ENCODE results near the gene HECTD1. TPM values are rescaled to one million over a fixed set of nuclear protein-coding genes. Genes with fewer than 3 reads are reported as not detected.
A peak's percentile ranks its signal among the peaks of the same experiment; 100 is the strongest.

Gene HECTD1
- total RNA-seq, 2 experiments from 2014 or later = 90.3 to 126 TPM

DNA sequence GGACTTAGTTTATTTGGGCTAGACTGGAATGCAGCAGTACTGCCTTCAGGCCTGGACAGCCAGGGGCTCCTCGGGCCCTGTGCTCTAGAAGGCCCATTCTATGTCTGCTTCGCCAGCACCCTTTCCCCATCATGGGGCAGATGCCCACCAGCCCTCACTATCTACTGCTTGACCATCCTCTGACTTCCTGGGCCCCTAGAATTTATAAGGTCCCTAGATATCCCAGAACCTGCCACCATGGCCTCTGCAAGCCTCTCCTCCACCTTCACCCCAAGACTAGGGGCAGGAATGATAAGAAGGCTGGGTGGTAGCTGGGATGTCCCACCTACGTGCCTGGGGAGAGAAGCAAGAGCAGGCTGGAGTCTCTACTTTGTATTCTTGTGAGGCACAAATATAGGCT lies 122.6 kb downstream of the HECTD1 start:
- peak overlapping the region; percentile 66; the same call in 1 of the 2 replicates for H3K4me2 ChIP-seq (ENCODE audit: low read length)
- no peaks in the 10 kb centered on the region for H3K9me3 ChIP-seq (ENCODE audit: low read length)
- peaks cover 17% of the 10 kb centered on the region for H3K4me1 ChIP-seq (ENCODE audit: insufficient read depth, low read length, poor library complexity, severe bottlenecking)
- no peak overlapping the region for H3K4me3 ChIP-seq (ENCODE audit: low read depth, low read length, poor library complexity, severe bottlenecking)
- ChIA-PET POLR2A (no interaction called here), CTCF (ENCODE audit: unreplicated experiment) (no interaction called here)
- H3K9me2 ChIP-seq (ENCODE audit: insufficient read depth, low read length) = no peaks in the 10 kb centered on the region
- no peak for TF ChIP-seq CTCF (conservative IDR thresholded peaks at IDR 0.05; ENCODE audit: low read length)
- TF ChIP-seq EZH2phosphoT487 (IDR thresholded peaks at IDR 0.05; ENCODE audit: borderline replicate concordance, low read depth, low read length) = no peak
- H2AFZ ChIP-seq (ENCODE audit: low read length) = peak overlapping the region; percentile 85; the same call in 1 of the 2 replicates
- BruUV-seq (replicated peaks) = no TSS peak
- H3K27ac ChIP-seq (ENCODE audit: low read depth, low read length, poor library complexity, severe bottlenecking) = no peak overlapping the region
- DNase-seq (ENCODE audit: low spot score) = no peak
- H3K36me3 ChIP-seq (ENCODE audit: insufficient read depth, low read length) = no peaks in the 10 kb centered on the region
- no peaks in the 10 kb centered on the region for H3K79me2 ChIP-seq (ENCODE audit: insufficient read depth, low read depth, low read length)
- intact Hi-C loops (cut with micrococcal nuclease; ENCODE audit: unreplicated experiment) = loop anchor here (10.0 kb wide), 1 partner anchor 430 kb away; no protein-coding TSS in a partner anchor
- H4K20me1 ChIP-seq (ENCODE audit: insufficient read depth, low read length) = no peaks in the 10 kb centered on the region

- Histone ChIP-seq H3K9me3 (ENCODE audit: low read length) (no peaks in the 10 kb centered on the region), H4K20me1 (ENCODE audit: insufficient read depth, low read length) (no peaks in the 10 kb centered on the region), H3K79me2 (ENCODE audit: insufficient read depth, low read depth, low read length) (no peaks in the 10 kb centered on the region), H3K4me2 (ENCODE audit: low read length) (peak overlapping the region; percentile 66), H3K36me3 (ENCODE audit: insufficient read depth, low read length) (no peaks in the 10 kb centered on the region), H2AFZ (ENCODE audit: low read length) (peak overlapping the region; percentile 85), H3K4me1 (ENCODE audit: insufficient read depth, low read length, poor library complexity, severe bottlenecking) (peaks cover 17% of the 10 kb centered on the region), H3K27ac (ENCODE audit: low read depth, low read length, poor library complexity, severe bottlenecking) (peak overlapping the region; percentile 28), H3K4me3 (ENCODE audit: low read depth, low read length, poor library complexity, severe bottlenecking) (peak overlapping the region; percentile 9), H3K9me2 (ENCODE audit: insufficient read depth, low read length) (no peaks in the 10 kb centered on the region)
- DNase-seq (ENCODE audit: low spot score) = peak; percentile 85
- ChIA-PET CTCF (ENCODE audit: unreplicated experiment) (no interaction called here), POLR2A (interaction anchor here (0.7 kb wide), 1 partner anchor 461 kb away, joined by 3 read pairs; no protein-coding TSS in a partner anchor)
- peak; percentile 35 for TF ChIP-seq CTCF (conservative IDR thresholded peaks at IDR 0.05; ENCODE audit: low read length)
- TF ChIP-seq EZH2phosphoT487 (IDR thresholded peaks at IDR 0.05; ENCODE audit: borderline replicate concordance, low read depth, low read length) = no peak
- BruUV-seq (replicated peaks) = no TSS peak
- intact Hi-C loops (cut with micrococcal nuclease; ENCODE audit: unreplicated experiment) = loop anchor here (5.0 to 10.0 kb wide), 4 partner anchors 57 to 430 kb away; partner anchors contain the start of genes AP4S1, COCH and STRN3
Measured at GRCh38 chr14:31084385-31084784, 123.2 kb downstream of the HECTD1 start.

- Histone ChIP-seq H3K9me2 (ENCODE audit: insufficient read depth, low read length) (no peaks in the 10 kb centered on the region), H4K20me1 (ENCODE audit: insufficient read depth, low read length) (no peaks in the 10 kb centered on the region), H2AFZ (ENCODE audit: low read length) (peak overlapping the region; percentile 85), H3K9me3 (ENCODE audit: low read length) (no peaks in the 10 kb centered on the region), H3K27ac (ENCODE audit: low read depth, low read length, poor library complexity, severe bottlenecking) (peak overlapping the region; percentile 28), H3K79me2 (ENCODE audit: insufficient read depth, low read depth, low read length) (no peaks in the 10 kb centered on the region), H3K36me3 (ENCODE audit: insufficient read depth, low read length) (no peaks in the 10 kb centered on the region), H3K4me1 (ENCODE audit: insufficient read depth, low read length, poor library complexity, severe bottlenecking) (peaks cover 17% of the 10 kb centered on the region), H3K4me2 (ENCODE audit: low read length) (peak overlapping the region; percentile 66), H3K4me3 (ENCODE audit: low read depth, low read length, poor library complexity, severe bottlenecking) (peak overlapping the region; percentile 9)
- BruUV-seq (replicated peaks) = no TSS peak
- ChIA-PET POLR2A (interaction anchor here (0.7 kb wide), 1 partner anchor 461 kb away, joined by 3 read pairs; no protein-coding TSS in a partner anchor), CTCF (ENCODE audit: unreplicated experiment) (no interaction called here)
- TF ChIP-seq EZH2phosphoT487 (IDR thresholded peaks at IDR 0.05; ENCODE audit: borderline replicate concordance, low read depth, low read length) = no peak
- peak; percentile 21; the same call in 1 of the 2 replicates for TF ChIP-seq CTCF (conservative IDR thresholded peaks at IDR 0.05; ENCODE audit: low read length)
- intact Hi-C loops (cut with micrococcal nuclease; ENCODE audit: unreplicated experiment) = loop anchor here (5.0 to 10.0 kb wide), 4 partner anchors 56 to 429 kb away; partner anchors contain the start of genes AP4S1, COCH and STRN3
- peak; percentile 69 for DNase-seq (ENCODE audit: low spot score)
Measured at GRCh38 chr14:31083781-31084180, 123.8 kb downstream of the HECTD1 start.
